ENCODE data around the gene CSNK1D.
A peak's percentile ranks its signal among the peaks of the same experiment; 100 is the strongest.

CSNK1D gene

GRCh38 chr17:82294064-82294773, 20.7 kb upstream of the CSNK1D start:
- peak in 1 of 3 experiments; percentile 43 for DNase-seq

- peak; percentile 98 to 99 (median 98) for DNase-seq
These were observed 19.0 kb upstream of the CSNK1D start for GRCh38 chr17:82292251-82293154.

GRCh38 chr17:82291582-82292250, 18.2 kb upstream of the CSNK1D start:
- DNase-seq, result no peak

- peak; percentile 77 to 96 (median 94) for DNase-seq
These were observed 14.6 kb upstream of the CSNK1D start for GRCh38 chr17:82287868-82288801.

- DNase-seq, result peak in 1 of 3 experiments; percentile 29
These were observed 13.7 kb upstream of the CSNK1D start for GRCh38 chr17:82287013-82287867.

- no peak for DNase-seq
These were observed 11.6 kb upstream of the CSNK1D start for GRCh38 chr17:82285141-82285540.

GRCh38 chr17:82283208-82283749, 9.8 kb upstream of the CSNK1D start:
- DNase-seq, result peak; percentile 43 to 92 (median 81)

- no peak for DNase-seq
These were observed 9.0 kb upstream of the CSNK1D start for GRCh38 chr17:82282239-82283207.

- no peak for DNase-seq
These were observed 8.2 kb upstream of the CSNK1D start for GRCh38 chr17:82281502-82282238.

GRCh38 chr17:82281076-82281475, 7.6 kb upstream of the CSNK1D start:
- DNase-seq, result no peak

- DNase-seq, result no peak
These were observed 7.0 kb upstream of the CSNK1D start for GRCh38 chr17:82280537-82280936.

- peak in 2 of 3 experiments; percentile 82 to 93 for DNase-seq
These were observed 5.4 kb upstream of the CSNK1D start for GRCh38 chr17:82278786-82279391.

- peak in 1 of 3 experiments; percentile 44 for DNase-seq
These were observed 4.8 kb upstream of the CSNK1D start for GRCh38 chr17:82278308-82278707.

- DNase-seq, result no peak
These were observed 4.4 kb upstream of the CSNK1D start for GRCh38 chr17:82277851-82278250.

- DNase-seq, result no peak
These were observed 3.4 kb upstream of the CSNK1D start for GRCh38 chr17:82276938-82277337.

- DNase-seq, result no peak
These were observed 1.8 kb upstream of the CSNK1D start for GRCh38 chr17:82275326-82275725.

GRCh38 chr17:82274134-82275020, 877 bp upstream of the CSNK1D start:
- DNase-seq, result no peak
